Tibial artery (tissue), 4 donors: ENCODE measurements around the gene SLC9A1.

Source experiments
- DNase-seq, 2 donors: peaks; one replicate each; pipeline ENCODE4 v3.0.0-alpha.2; 2019
- H3K27ac ChIP-seq, 2 donors: fragments of 200-600 bp; sonication (generic) in 1 of 2; 1 replicate in 1 of 2; 2 replicates in 1 of 2; pipeline ENCODE4 v1.5.1; 2018 to 2019; ENCODE audit warnings: mild to moderate bottlenecking in 1 of 2
- H3K27me3 ChIP-seq, 2 donors: fragments of 200-600 bp; sonication (generic) in 1 of 2; one replicate each; pipeline versions ENCODE4 v1.5.1 to v1.6.0; 2016 to 2019
- H3K36me3 ChIP-seq, 3 donors: fragments of 200-600 bp; sonication (generic) in 2 of 3; one replicate each; pipeline ENCODE4 v1.5.1; 2016 to 2019; ENCODE audit warnings: mild to moderate bottlenecking in 2 of 3
- H3K4me1 ChIP-seq, 4 donors: fragments of 200-600 bp; sonication (generic) in 2 of 4; 1 replicate in 3 of 4; 2 replicates in 1 of 4; pipeline ENCODE4 v1.5.1; 2016 to 2019
- H3K4me3 ChIP-seq, 2 donors: fragments of 200-600 bp; sonication (generic) in 1 of 2; 1 replicate in 1 of 2; 2 replicates in 1 of 2; pipeline ENCODE4 v1.5.1; 2018 to 2019; ENCODE audit warnings: mild to moderate bottlenecking in 2 of 2
- H3K9me3 ChIP-seq, 3 donors: fragments of 200-600 bp; sonication (generic) in 1 of 3; one replicate each; pipeline ENCODE4 v1.5.1; 2016 to 2019
- intact Hi-C: fragments of 100-400 bp; cut with DNase I; formaldehyde crosslinking; loops from one replicate; pipeline ENCODE4 v1.15.0; 2023; ENCODE audit warnings: low total_unique reads
- TF ChIP-seq, protein P1 (sequence below), 2 experiments: fragments of 200-600 bp in 1 of 2; fragments of 450-650 bp in 1 of 2; IDR thresholded peaks; one replicate each; pipeline ENCODE4 v1.5.1; 2017 to 2019; ENCODE audit warnings: antibody characterized with exemption in 2 of 2, mild to moderate bottlenecking in 1 of 2, moderate library complexity in 1 of 2

The SLC9A1 gene

DNA sequence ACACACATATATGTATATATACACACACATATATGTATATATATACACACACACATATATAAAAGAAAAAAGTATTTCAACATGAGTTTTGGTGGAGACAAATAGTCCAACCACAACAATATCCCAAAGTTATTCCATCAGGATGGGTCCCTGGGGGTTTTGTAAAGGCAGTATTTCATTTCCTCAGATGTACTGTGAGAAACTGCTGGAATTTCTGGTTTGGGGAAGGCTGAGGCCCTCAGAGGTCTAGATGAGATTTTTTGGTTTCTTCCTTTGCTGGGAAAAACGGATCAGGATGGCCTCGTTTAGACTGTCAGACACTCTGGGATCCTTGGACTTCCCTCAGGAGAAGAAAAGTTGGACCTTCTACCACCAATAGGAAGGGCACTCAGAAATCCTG lies 105.8 kb downstream of the SLC9A1 start:
- no peak for DNase-seq
- Histone ChIP-seq H3K9me3 (no peaks in the 10 kb centered on the region), H3K27ac (no peak overlapping the region), H3K4me1 (peaks cover 0 to 10% (median 6%) of the 10 kb centered on the region in 4 donors), H3K27me3 (peaks cover 0 to 7% of the 10 kb centered on the region in 2 donors), H3K4me3 (no peak overlapping the region), H3K36me3 (no peaks in the 10 kb centered on the region)
- intact Hi-C loops: loop anchor here (10.0 kb wide), 1 partner anchor 246 kb away; no protein-coding TSS in a partner anchor
- TF ChIP-seq, protein P1, sequence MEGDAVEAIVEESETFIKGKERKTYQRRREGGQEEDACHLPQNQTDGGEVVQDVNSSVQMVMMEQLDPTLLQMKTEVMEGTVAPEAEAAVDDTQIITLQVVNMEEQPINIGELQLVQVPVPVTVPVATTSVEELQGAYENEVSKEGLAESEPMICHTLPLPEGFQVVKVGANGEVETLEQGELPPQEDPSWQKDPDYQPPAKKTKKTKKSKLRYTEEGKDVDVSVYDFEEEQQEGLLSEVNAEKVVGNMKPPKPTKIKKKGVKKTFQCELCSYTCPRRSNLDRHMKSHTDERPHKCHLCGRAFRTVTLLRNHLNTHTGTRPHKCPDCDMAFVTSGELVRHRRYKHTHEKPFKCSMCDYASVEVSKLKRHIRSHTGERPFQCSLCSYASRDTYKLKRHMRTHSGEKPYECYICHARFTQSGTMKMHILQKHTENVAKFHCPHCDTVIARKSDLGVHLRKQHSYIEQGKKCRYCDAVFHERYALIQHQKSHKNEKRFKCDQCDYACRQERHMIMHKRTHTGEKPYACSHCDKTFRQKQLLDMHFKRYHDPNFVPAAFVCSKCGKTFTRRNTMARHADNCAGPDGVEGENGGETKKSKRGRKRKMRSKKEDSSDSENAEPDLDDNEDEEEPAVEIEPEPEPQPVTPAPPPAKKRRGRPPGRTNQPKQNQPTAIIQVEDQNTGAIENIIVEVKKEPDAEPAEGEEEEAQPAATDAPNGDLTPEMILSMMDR (IDR thresholded peaks at IDR 0.05): no peak
